H9 (cell line): Measurements from ENCODE around the gene MRM3. TPM values are rescaled to one million over a fixed set of nuclear protein-coding genes. Genes with fewer than 3 reads are reported as not detected.

Source experiments
- DNase-seq: peaks from one replicate; pipeline ENCODE4 v3.0.0-alpha.2; 2017
- H2AFZ ChIP-seq: one replicate; pipeline ENCODE4 v1.6.1; 2013; ENCODE audit warnings: mild to moderate bottlenecking, low read length, control low read depth, moderate library complexity
- H2AK5ac ChIP-seq: 2 replicates; pipeline ENCODE4 v1.6.1; 2013; ENCODE audit warnings: low read length, control low read depth, mixed read lengths; ENCODE audit not compliant: insufficient read length
- H2BK120ac ChIP-seq: one replicate; pipeline ENCODE4 v1.6.1; 2013; ENCODE audit warnings: low read depth, mild to moderate bottlenecking, low read length, control low read depth, inconsistent platforms; ENCODE audit not compliant: poor library complexity, severe bottlenecking
- H2BK12ac ChIP-seq: 2 replicates; pipeline ENCODE4 v1.6.1; 2013; ENCODE audit warnings: low read length, control low read depth, mixed read lengths, low read depth; ENCODE audit not compliant: insufficient read length
- H2BK15ac ChIP-seq: 2 replicates; pipeline ENCODE4 v1.6.1; 2013; ENCODE audit warnings: low read depth, low read length, control low read depth
- H2BK20ac ChIP-seq: one replicate; pipeline ENCODE4 v1.6.1; 2013; ENCODE audit warnings: low read depth, mild to moderate bottlenecking, low read length, control low read depth, inconsistent platforms; ENCODE audit not compliant: poor library complexity, severe bottlenecking
- H2BK5ac ChIP-seq: 2 replicates; pipeline ENCODE4 v1.6.1; 2013; ENCODE audit warnings: low read length, control low read depth, mixed read lengths; ENCODE audit not compliant: insufficient read length
- H3K14ac ChIP-seq: 2 replicates; pipeline ENCODE4 v1.6.1; 2013; ENCODE audit warnings: low read length, control low read depth; ENCODE audit not compliant: insufficient read depth
- H3K18ac ChIP-seq: 2 replicates; pipeline ENCODE4 v1.6.1; 2013; ENCODE audit warnings: low read depth, mild to moderate bottlenecking, mixed read lengths, low read length, control low read depth; ENCODE audit not compliant: insufficient read length
- H3K23ac ChIP-seq: 2 replicates; pipeline ENCODE4 v1.6.1; 2013; ENCODE audit warnings: low read length, control low read depth, mixed read lengths, low read depth; ENCODE audit not compliant: insufficient read length
- H3K23me2 ChIP-seq: 2 replicates; pipeline ENCODE4 v1.6.1; 2013; ENCODE audit warnings: low read depth, mild to moderate bottlenecking, mixed read lengths, low read length, control low read depth; ENCODE audit not compliant: insufficient read length, poor library complexity, severe bottlenecking
- H3K27ac ChIP-seq: 2 replicates; pipeline ENCODE4 v1.5.1; 2013; ENCODE audit warnings: low read length, control low read depth, mixed read lengths, low read depth; ENCODE audit not compliant: insufficient read length
- H3K27me3 ChIP-seq: 2 replicates; pipeline ENCODE4 v1.6.1; 2013; ENCODE audit warnings: low read length, control low read depth, inconsistent platforms; ENCODE audit not compliant: insufficient read depth
- H3K4ac ChIP-seq: 2 replicates; pipeline ENCODE4 v1.6.1; 2013; ENCODE audit warnings: low read depth, mild to moderate bottlenecking, control low read depth, inconsistent platforms, low read length, moderate library complexity
- H3K4me1 ChIP-seq: 2 replicates; pipeline ENCODE4 v1.6.1; 2013; ENCODE audit warnings: low read length, control low read depth, inconsistent platforms; ENCODE audit not compliant: insufficient read depth
- H3K4me2 ChIP-seq: 2 replicates; pipeline ENCODE4 v1.6.1; 2013; ENCODE audit warnings: low read length, control low read depth, mixed read lengths; ENCODE audit not compliant: insufficient read length, insufficient read depth
- H3K56ac ChIP-seq: 2 replicates; pipeline ENCODE4 v1.6.1; 2013; ENCODE audit warnings: low read depth, mild to moderate bottlenecking, mixed read lengths, low read length, control low read depth; ENCODE audit not compliant: insufficient read length
- H3K79me1 ChIP-seq: 2 replicates; pipeline ENCODE4 v1.6.1; 2013; ENCODE audit warnings: low read depth, mild to moderate bottlenecking, moderate library complexity, low read length, control low read depth, inconsistent platforms; ENCODE audit not compliant: insufficient read depth, poor library complexity, severe bottlenecking
- H3K79me2 ChIP-seq: 2 replicates; pipeline ENCODE4 v1.6.1; 2013; ENCODE audit warnings: low read length, control low read depth, inconsistent platforms; ENCODE audit not compliant: insufficient read depth
- H3K9ac ChIP-seq: 2 replicates; pipeline ENCODE4 v1.6.1; 2013; ENCODE audit warnings: low read length, control low read depth, mixed read lengths; ENCODE audit not compliant: insufficient read length; ENCODE audit errors: extremely low read depth
- H3K9me3 ChIP-seq: one replicate; pipeline ENCODE4 v1.6.1; 2013; ENCODE audit warnings: low read depth, low read length, inconsistent platforms; ENCODE audit not compliant: control insufficient read depth
- H3T11ph ChIP-seq: one replicate; pipeline ENCODE4 v1.6.1; 2013; ENCODE audit warnings: mild to moderate bottlenecking, low read length, control low read depth, inconsistent platforms
- H4K20me1 ChIP-seq: one replicate; pipeline ENCODE4 v1.6.1; 2013; ENCODE audit not compliant: control insufficient read depth, insufficient read length, insufficient read depth
- H4K5ac ChIP-seq: 2 replicates; pipeline ENCODE4 v1.6.1; 2013; ENCODE audit warnings: low read depth, mild to moderate bottlenecking, mixed read lengths, low read length, control low read depth; ENCODE audit not compliant: insufficient read length
- H4K8ac ChIP-seq: replicated peaks from 2 replicates; pipeline ENCODE4 v1.6.1; 2013; ENCODE audit warnings: low read length, control low read depth, mixed read lengths, low read depth; ENCODE audit not compliant: insufficient read length
- H4K91ac ChIP-seq: 2 replicates; pipeline ENCODE4 v1.6.1; 2013; ENCODE audit warnings: low read depth, mild to moderate bottlenecking, moderate library complexity, mixed read lengths, low read length, control low read depth; ENCODE audit not compliant: insufficient read length
- H3K27ac Mint-ChIP-seq, 3 experiments: 2 replicates in 2 of 3; 3 replicates in 1 of 3; pipeline ENCODE4 v1.8.0; 2020 to 2021; ENCODE audit warnings: mixed read lengths in 3 of 3, mild to moderate bottlenecking in 1 of 3, moderate library complexity in 1 of 3
- H3K27me3 Mint-ChIP-seq: 2 replicates; pipeline ENCODE4 v1.8.0; 2021; ENCODE audit warnings: low read depth, mild to moderate bottlenecking, moderate library complexity, mixed read lengths
- H3K36me3 Mint-ChIP-seq, 3 experiments: 2 replicates in 2 of 3; 3 replicates in 1 of 3; pipeline ENCODE4 v1.8.0; 2020 to 2021; ENCODE audit warnings: low read depth in 3 of 3, mixed read lengths in 3 of 3; ENCODE audit not compliant: insufficient read depth in 1 of 3
- H3K4me1 Mint-ChIP-seq, 2 experiments: 2 replicates each; pipeline ENCODE4 v1.8.0; 2020; ENCODE audit warnings: mixed read lengths in 2 of 2
- H3K4me3 Mint-ChIP-seq, 2 experiments: 2 replicates in 1 of 2; 3 replicates in 1 of 2; pipeline ENCODE4 v1.8.0; 2020 to 2021; ENCODE audit warnings: mild to moderate bottlenecking in 2 of 2, mixed read lengths in 2 of 2, moderate library complexity in 1 of 2
- H3K9me3 Mint-ChIP-seq, 2 experiments: 2 replicates in 1 of 2; 3 replicates in 1 of 2; pipeline ENCODE4 v1.8.0; 2020; ENCODE audit warnings: mild to moderate bottlenecking in 2 of 2, mixed read lengths in 2 of 2, moderate library complexity in 1 of 2
- CTCF ChIP-seq: fragments of 200-600 bp; sonication (generic); conservative IDR thresholded peaks from 3 replicates; pipeline ENCODE4 v1.8.0; 2021; ENCODE audit warnings: antibody characterized with exemption, mild to moderate bottlenecking
- WGBS: extraction: QIAGEN DNeasy Blood & Tissue Kit; methylation state at CpG from one replicate; pipeline ENCODE4 v1.1.7; 2013; ENCODE audit warnings: missing lambda C conversion rate, low lambda C conversion rate, mixed read lengths; ENCODE audit not compliant: insufficient read length; ENCODE audit errors: extremely low coverage; 5-methylcytosine and 5-hydroxymethylcytosine counted together
- total RNA-seq: library from RNA; stranded (reverse); gene quantifications from 2 replicates; pipeline ENCODE4 v1.2.1, GENCODE V29; 2021

Gene MRM3
- total RNA-seq, 1 experiment from 2014 or later: 25.3 TPM

GRCh38 chr17:760371-760770 lies 21.8 kb upstream of the MRM3 start:
- peaks cover 25 to 78% (median 72%) of the 10 kb centered on the region in 3 experiments for H3K36me3 Mint-ChIP-seq
- Histone ChIP-seq H3K4me1 (no peaks in the 10 kb centered on the region), H2AK5ac (no peak overlapping the region), H2BK12ac (no peak overlapping the region), H3K79me2 (no peaks in the 10 kb centered on the region), H4K91ac (no peak overlapping the region), H2AFZ (no peak overlapping the region), H2BK15ac (no peak overlapping the region), H3K4me2 (no peak overlapping the region), H2BK20ac (no peak overlapping the region), H4K20me1 (no peaks in the 10 kb centered on the region), H3K4ac (no peak overlapping the region), H2BK120ac (no peak overlapping the region), H4K8ac (no peak overlapping the region), H3K56ac (no peak overlapping the region), H3K23me2 (no peaks in the 10 kb centered on the region), H3K23ac (no peak overlapping the region), H4K5ac (no peak overlapping the region), H3K27me3 (no peaks in the 10 kb centered on the region), H3K79me1 (no peaks in the 10 kb centered on the region), H3K18ac (no peak overlapping the region), H3K27ac (no peak overlapping the region), H3K9me3 (no peaks in the 10 kb centered on the region), H3K9ac (no peak overlapping the region), H2BK5ac (no peak overlapping the region), H3T11ph (no peak overlapping the region), H3K14ac (no peak overlapping the region)
- H3K4me1 Mint-ChIP-seq: peaks cover 9 to 10% of the 10 kb centered on the region in 2 experiments
- peaks cover 0 to 4% of the 10 kb centered on the region in 2 experiments; a peak in 1 of 5 replicates for H3K9me3 Mint-ChIP-seq
- no CpG with 5 or more reads among the region's 9 CpGs for WGBS
- H3K27me3 Mint-ChIP-seq: no peaks in the 10 kb centered on the region
- no peak for TF ChIP-seq CTCF
- no peak overlapping the region for H3K4me3 Mint-ChIP-seq
- DNase-seq: no peak
- H3K27ac Mint-ChIP-seq: no peak overlapping the region; a peak in 1 of 7 replicates
